Measurements from ENCODE around the gene RNH1. TPM values are rescaled to one million over a fixed set of nuclear protein-coding genes. Genes with fewer than 3 reads are reported as not detected.

RNH1 gene
- total RNA-seq, 1 donor from 2014 or later: 85.9 TPM

GRCh38 chr11:528166-528814 lies 21.2 kb upstream of the RNH1 start:
- H3K4me3 Mint-ChIP-seq (ENCODE audit: unreplicated experiment): no peak overlapping the region
- H3K4me1 Mint-ChIP-seq (ENCODE audit: low read depth, unreplicated experiment): peaks cover 2% of the 10 kb centered on the region
- no peak for DNase-seq
- no peaks in the 10 kb centered on the region for H3K9me3 Mint-ChIP-seq (ENCODE audit: unreplicated experiment)
- peaks cover 2% of the 10 kb centered on the region for H3K27me3 Mint-ChIP-seq (ENCODE audit: unreplicated experiment)
- H3K36me3 Mint-ChIP-seq (ENCODE audit: unreplicated experiment): peaks cover 4% of the 10 kb centered on the region
- H3K27ac Mint-ChIP-seq (ENCODE audit: unreplicated experiment): no peak overlapping the region
- no peak for TF ChIP-seq CTCF (IDR thresholded peaks at IDR 0.05; ENCODE audit: partially characterized antibody, unreplicated experiment)

- H3K4me3 Mint-ChIP-seq (ENCODE audit: unreplicated experiment): no peak overlapping the region
- TF ChIP-seq CTCF (IDR thresholded peaks at IDR 0.05; ENCODE audit: partially characterized antibody, unreplicated experiment): no peak
- no peaks in the 10 kb centered on the region for H3K9me3 Mint-ChIP-seq (ENCODE audit: unreplicated experiment)
- H3K27ac Mint-ChIP-seq (ENCODE audit: unreplicated experiment): no peak overlapping the region
- peaks cover 4% of the 10 kb centered on the region for H3K36me3 Mint-ChIP-seq (ENCODE audit: unreplicated experiment)
- DNase-seq: no peak
- H3K4me1 Mint-ChIP-seq (ENCODE audit: low read depth, unreplicated experiment): peaks cover 2% of the 10 kb centered on the region
- peaks cover 4% of the 10 kb centered on the region for H3K27me3 Mint-ChIP-seq (ENCODE audit: unreplicated experiment)
Observed at GRCh38 chr11:526192-526591, 19.1 kb upstream of the RNH1 start.

- Mint-ChIP-seq H3K27me3 (ENCODE audit: unreplicated experiment) (peaks cover 8% of the 10 kb centered on the region), H3K4me1 (ENCODE audit: low read depth, unreplicated experiment) (no peaks in the 10 kb centered on the region), H3K4me3 (ENCODE audit: unreplicated experiment) (no peak overlapping the region), H3K36me3 (ENCODE audit: unreplicated experiment) (peaks cover 12% of the 10 kb centered on the region), H3K27ac (ENCODE audit: unreplicated experiment) (no peak overlapping the region), H3K9me3 (ENCODE audit: unreplicated experiment) (peaks cover 8% of the 10 kb centered on the region)
- DNase-seq: no peak
- no peak for TF ChIP-seq CTCF (IDR thresholded peaks at IDR 0.05; ENCODE audit: partially characterized antibody, unreplicated experiment)
Observed at GRCh38 chr11:521177-521688, 14.2 kb upstream of the RNH1 start.

- no peak for DNase-seq
- no peaks in the 10 kb centered on the region for H3K4me1 Mint-ChIP-seq (ENCODE audit: low read depth, unreplicated experiment)
- no peak overlapping the region for H3K4me3 Mint-ChIP-seq (ENCODE audit: unreplicated experiment)
- TF ChIP-seq CTCF (IDR thresholded peaks at IDR 0.05; ENCODE audit: partially characterized antibody, unreplicated experiment): no peak
- H3K27me3 Mint-ChIP-seq (ENCODE audit: unreplicated experiment): peaks cover 7% of the 10 kb centered on the region
- H3K9me3 Mint-ChIP-seq (ENCODE audit: unreplicated experiment): peaks cover 11% of the 10 kb centered on the region
- H3K27ac Mint-ChIP-seq (ENCODE audit: unreplicated experiment): no peak overlapping the region
- H3K36me3 Mint-ChIP-seq (ENCODE audit: unreplicated experiment): peaks cover 18% of the 10 kb centered on the region
Observed at GRCh38 chr11:520428-521176, 13.6 kb upstream of the RNH1 start.

Measured in glutamatergic neuron (in vitro differentiated cells).